GM19238 (cell line): ENCODE data around the gene TECPR2.
A peak's percentile ranks its signal among the peaks of the same experiment; 100 is the strongest.
"Not testable (repeated sequence)": the region's sequence is repeated elsewhere in the genome, so short reads cannot be mapped to it uniquely, and the experiment has no call there.

ENCODE experiments used
- DNase-seq: peaks from one replicate; pipeline ENCODE4 v3.0.0; 2011; ENCODE audit warnings: low spot score; ENCODE audit not compliant: insufficient read length

The TECPR2 gene

DNA sequence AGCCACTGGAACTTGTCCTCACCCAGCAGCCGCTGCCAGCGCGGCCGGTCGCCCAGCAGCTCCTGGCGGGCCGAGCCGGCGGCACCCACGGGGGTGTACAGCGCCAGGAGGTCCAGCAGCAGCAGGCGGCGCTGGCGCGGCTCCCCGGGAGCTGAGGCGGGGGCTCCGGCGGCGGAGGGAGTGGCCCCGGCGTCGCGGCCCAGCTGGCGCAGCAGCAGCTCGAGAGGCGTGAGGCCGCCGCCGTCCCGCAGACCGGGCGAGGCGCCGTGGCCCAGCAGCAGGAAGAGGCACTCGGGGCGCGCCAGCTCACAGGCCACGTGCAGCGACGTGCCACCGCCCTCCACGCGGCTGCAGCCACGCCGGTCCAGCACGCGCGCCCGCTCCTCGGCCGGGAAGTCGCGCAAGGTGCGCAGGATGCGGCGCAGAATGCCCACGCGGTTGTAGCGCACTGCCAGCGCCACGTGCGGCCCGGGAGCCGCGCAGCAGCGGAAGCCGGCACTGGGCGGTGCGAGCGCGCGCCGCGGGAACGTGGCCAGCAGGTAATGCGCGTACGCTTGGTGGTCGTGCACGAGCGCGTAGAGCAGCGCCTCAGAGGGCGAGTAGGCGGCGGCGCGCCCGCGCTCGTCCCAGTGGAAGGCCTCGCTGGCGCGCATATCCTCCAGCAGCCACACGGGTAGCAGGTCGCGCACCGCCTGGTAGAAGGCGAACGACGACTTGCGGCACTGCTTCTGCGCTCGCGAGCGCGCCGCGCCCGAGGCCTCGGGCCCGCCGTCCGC, 144.5 kb downstream of the TECPR2 start:
- DNase-seq = no peak

DNA sequence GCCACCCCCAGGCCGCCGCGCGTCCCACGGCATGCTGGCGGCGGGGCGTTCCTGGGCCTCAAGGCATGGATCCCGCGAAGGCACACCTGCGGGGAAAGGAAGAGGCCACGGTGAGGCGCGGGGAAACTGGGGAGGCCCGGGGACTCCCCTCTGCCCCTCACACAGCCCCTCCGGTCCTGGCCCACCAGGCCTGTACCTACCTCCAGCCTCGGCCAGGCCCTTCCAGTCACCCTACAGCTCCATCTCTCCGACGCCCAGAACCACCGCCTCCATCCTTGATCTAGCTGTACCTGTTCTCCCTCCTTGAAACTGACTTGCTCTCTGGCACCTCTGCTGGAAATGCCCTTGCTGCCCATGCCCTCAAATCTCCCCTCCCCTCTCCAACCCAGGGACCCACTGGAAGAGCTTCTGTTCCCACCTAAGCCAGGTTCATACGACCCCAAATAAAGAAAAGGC, 145.1 kb downstream of the TECPR2 start:
- no peak for DNase-seq

DNA sequence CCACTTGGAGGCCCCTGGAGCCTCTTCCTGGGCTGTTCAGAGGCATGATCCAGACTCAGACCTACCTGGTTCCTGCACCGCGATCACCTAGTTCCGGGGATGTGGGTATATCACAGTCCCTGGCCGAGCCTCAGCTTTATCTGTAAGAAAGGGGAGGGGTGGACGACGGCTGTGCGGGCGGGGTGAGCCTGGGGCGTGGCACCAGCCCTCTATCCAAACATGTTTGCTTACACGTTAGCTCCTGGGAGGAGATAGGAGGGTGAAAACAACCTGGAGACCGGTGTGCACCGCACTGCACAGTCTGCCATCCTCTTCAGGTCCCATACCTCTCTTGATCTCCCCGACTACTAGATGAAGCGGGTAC, 145.7 kb downstream of the TECPR2 start:
- DNase-seq = no peak

DNA sequence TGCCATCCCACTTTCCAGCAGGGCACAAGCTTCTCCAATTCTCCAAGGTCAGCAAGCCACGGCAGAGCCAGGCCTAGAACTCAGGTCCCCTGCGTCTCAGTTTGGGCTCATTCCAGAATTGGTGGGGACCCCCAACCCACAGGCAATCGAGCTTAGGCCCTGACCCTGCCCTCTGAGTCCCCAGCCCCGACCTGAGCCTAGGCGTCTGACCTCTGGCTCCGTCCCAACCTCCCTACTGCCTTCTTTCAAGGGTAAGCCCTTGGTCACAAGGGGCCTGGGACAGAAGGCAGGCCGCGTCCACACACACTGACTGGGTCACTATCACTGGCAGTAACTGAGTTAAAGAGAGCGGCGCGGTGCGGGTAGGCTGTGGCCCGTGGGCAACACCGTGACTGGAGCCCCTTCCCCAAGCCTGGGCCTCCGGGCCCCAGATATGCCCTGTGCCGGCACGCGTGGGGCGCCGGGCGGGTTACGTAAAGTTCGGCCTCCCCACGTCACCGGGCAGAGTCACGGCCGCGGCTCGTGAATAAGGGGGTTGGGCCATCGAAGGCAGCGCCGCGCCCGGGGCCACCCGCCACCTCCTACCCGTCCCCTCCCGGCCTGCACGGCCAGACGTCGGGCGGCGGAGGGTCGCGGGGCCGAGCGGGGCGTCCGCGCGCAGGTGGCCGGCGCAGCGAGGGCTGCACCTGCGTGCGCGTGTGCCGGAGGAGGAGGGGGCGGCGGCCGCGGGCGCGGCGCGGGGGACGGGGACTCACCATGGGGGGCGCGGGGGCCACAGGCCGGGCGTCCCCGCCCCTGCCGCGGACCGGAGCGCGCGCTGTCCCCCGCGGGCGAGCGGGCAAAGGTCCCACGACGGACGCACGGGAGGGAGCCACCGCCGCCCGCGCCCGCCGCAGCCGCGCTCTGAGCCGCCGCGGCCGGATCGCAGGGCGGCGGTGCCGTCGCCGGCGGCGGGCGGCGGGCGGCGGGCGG, 146.3 kb downstream of the TECPR2 start:
- DNase-seq = no peak

DNA sequence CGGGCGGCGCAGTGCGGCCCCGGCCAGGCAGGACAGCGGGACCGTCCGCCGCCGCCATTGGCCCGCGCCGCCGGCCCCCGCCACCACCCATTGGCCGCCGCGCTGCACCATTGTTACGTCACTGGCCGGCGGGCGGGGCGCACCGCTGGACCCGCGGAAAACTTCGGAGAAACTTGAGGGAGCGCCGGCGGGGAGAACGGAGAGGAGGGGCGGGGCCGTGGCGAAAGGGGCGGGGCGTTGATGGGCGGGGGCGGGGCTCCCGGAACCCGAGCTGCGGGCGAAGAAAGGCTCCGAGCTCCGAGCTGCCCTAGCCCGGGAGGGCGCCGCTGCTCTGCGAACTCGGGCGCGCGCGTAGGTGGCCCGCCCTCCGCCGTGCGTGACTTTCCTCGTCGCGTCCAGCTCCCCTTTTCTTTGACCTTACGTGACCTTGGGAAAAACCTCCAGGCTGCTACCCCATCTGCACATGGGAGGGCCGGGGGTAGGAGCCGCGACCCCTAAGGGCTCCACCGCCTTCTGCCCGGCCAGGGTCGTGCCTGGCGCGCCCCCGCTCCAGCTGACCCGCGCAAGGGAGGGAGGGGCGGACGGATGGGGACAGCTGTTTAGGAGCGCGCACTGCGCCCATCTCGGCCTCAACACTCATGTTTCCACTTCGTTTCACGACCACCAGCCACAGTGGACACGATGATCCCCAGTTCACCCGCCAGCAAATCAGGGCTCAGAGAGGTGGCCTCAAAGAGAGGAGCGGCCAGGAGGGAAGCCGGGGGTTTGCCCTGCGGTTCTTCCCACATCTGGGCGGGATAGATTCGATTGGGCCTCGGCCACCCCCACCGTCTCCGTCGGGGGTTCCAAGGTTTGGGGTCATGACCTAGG, 147.2 kb downstream of the TECPR2 start, which contains the start of gene ANKRD9:
Gene ANKRD9 (minus strand): TSS at position 31 of the 870 bp plus-strand sequence. CDS start 1,887 bp downstream, outside the sequence.
- peak; percentile 97 for DNase-seq

DNA sequence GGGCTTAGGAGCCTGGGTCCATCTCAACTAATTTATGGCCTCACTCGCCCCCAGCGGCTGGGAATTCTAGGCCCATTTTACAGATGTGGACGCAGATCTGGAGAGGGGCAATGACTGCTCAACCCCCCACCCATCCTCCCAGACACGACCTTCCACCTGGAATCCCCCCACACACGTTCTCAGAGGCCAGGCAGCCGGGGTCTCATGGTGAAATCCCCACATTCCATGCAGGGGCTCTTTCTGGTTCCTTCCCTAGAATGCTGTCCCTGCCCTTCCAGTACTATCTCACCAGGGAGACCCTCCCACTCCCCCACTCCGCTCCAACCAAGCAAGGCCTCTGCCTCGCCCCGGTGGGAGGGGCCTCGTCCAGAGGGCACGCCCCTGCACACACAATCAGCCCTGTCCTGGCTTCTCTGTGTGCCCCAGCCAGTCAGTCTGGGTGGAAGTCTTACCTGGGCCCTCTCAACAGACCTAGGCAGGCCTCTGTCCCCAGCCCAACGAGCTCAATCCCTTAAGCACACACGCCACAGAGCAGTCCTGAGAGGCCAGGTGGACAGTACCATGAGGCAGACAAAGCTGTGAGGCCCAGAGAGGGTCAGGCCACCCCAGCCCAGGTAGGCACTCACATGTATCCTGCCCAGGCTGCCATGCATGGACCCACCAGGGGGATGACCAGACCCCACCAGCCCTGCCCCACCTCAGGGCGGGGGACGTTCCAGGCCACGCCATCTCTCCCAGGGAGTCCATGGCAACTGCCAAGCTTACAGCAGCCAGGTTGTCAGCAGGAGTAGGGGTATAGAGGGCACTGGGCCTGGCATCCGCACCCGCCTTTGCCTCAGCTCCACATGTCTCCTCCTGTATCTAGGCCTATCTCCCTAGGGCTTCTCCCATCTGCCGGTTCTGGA, 148.1 kb downstream of the TECPR2 start:
- DNase-seq = no peak

DNA sequence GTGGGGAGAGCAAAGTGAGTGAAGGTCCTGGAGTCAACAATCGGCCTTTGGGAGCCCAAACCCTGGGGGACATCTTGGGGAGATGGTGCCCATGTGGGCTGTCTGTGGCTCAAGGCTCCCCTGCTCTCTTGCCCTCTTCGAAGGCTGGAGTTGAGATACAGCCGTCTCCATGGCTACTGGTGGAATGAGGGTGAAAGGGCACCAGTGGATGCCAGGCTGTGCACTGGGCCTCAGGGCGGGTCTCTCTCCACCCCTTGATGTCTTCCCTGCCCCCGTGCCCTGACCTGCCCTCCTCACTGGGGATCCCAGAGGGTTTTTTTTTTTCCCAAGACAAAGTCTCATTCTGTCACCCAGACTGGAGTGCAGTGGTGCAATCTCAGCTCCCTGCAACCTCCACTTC, 148.8 kb downstream of the TECPR2 start:
- DNase-seq = no peak

DNA sequence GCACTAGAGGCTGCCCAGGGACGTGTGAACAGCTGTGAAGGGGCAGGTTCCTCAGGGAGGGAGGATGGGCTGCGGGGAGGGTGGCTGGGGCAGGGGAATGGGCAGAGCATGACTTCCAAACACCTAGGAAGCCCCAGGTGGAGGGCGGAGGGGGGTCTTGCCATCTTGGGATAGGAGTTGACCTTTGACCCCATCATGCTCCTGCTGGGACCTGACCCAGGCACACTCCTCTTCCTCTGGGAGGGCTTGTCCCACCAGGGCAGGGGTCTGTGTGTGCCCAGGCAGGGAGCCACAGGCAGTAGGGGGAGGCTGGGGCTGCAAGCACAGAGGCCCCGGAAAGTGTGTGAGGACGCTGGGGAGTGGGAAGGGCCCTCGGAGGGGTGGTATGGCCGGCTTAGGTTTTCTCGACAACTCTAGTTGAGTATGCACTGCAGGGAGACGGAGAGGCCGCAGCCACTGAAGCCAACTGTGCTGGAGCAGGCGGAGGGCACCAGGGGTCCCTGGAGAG, 150.1 kb downstream of the TECPR2 start:
- no peak for DNase-seq

DNA sequence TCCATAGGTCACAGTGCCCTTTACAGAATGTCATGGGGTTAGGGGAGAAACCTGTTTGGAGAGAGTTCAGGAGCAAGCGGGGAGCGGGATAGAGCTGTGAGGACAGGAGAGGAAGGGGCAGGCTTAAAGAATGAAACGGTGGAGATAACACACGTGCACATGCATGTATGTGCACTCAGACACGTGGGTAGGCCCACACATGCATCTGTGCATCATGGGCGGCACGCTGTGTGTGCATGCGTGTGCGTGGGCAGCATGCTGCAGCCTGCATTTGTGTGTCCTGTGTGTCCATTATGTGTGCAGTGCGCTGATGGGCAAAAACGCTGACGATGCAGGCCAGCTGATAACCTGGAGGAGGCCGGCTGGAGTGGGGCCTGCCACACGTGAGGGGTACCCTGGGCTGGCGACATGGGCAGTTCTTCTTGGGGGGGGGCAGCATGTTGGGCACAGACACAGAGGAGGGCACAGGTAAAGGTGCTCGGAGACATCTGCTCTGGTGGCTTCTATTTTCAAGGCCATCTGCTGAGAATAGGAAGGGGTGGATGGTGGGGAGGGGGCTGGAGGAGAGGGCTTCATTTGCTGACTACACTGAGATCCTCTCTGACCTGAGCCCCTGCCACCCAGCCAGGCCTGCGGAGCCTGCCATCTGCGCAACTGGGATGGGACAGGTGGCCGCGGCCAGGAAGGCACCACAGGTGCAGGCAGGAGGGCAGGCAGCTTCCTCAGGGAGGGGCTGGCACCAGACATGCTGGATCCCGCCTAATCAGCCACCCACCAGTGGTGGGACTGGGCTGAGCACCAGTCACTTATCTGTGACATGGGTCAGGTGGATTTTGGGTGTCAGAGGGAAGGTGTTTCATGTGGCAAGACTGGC, 151.4 kb downstream of the TECPR2 start:
- DNase-seq = no peak

DNA sequence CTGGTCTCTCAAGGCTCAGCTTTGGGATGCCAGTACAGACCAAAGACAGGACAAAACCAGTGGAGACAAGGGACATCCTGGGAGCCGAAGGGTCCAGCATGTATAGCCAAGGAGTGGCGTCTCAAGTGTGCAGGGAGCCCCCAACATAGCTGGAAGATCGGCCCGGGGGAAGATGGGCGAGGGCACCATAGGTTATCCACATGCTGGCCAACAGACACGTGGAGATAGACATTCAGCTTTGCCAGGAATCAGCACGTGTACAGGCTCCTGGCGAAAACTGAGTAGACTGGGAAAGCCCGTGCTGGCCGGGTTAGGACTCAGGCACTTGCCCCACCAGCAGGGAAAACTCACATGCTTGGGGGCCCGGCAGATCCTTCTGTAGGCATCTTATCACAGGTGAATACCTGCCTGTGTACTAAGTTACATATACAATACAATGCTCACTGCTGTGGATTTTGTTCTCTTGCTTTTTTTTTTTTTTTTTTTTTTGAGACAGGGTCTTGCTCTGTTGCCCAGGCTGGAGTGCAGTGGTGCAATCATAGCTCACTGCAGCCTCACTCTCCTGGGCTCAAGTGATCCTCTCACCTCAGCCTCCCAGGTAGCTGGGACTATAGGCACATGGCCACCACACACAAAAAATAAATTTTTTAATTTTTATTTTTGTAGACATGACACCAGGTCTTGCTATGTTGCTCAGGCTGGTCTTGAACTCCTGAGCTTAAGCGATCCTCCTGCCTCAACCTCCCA, 152.4 kb downstream of the TECPR2 start:
- DNase-seq = no peak

DNA sequence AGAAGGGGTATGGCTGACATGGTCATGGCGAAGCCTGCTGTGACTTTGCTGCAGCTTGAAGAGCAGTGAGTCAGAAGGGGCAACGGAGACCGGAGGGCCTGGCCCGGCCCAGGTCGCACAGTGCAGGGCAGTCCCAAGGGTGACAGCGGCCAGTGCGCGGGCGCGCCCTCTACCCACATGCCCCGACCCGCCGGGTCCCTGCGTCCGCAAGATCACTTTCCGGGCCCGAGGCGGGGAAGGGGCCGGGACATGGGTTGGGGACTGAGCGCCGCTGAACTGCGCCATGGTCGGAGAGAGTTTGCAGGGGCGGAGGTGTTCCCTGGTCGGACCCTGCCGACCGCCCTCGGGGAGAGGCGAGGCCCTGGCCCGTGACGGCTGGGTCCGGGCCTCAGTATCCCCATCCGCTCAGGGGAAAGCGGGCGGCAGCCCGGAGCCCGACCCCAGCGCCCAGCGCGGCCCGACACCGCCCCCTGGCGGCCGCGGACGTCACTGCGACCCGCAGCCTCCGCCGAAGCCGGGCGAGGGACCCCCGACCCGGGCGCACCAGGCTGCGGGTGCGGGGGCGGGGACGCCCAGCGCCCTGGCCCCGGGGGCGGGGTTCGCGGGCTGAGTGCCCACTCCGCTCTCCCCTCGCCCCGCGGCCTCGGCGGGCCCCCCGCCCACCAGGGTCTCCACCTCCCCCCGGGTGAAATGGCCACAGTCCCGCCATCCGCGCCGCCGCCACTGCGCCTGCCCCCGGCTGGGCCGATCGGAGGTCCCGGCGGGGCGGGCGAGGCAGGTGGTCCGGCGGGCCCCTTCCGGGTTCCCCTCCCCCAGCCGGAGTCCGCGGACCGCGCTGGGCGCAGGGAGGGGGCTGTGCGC, 154.0 kb downstream of the TECPR2 start:
- DNase-seq = peak; percentile 89

DNA sequence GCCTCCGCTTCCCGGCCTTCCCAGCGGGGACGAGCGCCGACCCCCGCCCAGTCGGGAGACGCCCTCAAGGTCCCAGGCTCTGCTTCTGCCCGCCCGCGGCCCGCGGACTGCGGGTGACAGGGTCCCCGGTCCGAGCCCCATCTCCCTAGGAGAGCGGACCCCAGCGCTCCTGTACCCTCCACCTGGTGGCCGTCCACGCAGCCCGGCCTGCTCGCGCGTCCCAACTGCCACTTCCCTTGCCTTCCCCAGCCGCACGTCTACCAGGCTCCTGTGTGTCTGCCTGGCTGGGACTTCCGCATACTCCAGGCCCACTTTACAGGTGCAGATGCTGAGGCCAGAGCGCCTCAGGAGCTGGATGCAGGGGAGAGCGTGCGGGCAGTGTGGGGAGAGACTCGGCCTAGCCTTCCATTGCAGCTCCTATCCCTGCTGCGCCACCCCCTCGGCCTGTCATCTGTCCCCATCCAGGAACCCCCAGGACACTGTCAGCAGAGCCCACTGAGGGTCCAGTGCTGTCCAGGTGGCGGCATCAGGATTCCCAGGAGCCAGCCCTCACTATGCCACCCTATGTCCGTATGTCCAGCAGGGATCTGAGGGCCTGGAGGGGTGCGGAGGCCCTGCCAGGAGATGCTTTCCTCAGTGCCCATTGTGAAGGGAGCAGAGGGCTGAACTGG, 154.8 kb downstream of the TECPR2 start:
- no peak for DNase-seq

DNA sequence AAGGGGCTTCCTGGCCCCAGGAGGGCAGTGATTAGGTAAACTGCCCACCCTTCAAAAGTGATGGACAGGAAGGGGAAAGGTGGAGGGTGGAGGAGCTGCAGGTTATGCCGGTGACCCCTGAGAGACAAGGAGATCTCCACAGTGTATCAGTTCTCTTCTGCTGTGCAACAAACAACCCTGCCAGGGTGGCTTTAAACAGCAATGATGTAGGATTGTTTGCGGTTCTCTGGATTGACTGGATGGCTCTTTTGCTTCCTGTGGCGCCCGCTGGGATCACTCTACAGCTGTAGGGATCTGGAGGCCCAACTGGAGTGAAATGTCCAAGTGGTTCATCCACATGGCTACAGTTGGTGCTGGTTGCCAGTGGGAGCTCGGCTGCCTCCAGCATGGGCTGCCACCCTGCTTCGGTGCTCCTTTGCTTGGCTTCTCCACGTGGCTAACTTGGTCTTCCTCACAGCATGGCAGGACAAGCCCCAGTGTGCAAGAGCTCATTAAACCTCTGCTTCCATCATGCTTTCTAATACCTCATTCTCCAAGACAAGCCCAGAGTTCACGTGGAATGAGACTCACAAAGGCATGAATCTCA, 155.4 kb downstream of the TECPR2 start:
- no peak for DNase-seq

DNA sequence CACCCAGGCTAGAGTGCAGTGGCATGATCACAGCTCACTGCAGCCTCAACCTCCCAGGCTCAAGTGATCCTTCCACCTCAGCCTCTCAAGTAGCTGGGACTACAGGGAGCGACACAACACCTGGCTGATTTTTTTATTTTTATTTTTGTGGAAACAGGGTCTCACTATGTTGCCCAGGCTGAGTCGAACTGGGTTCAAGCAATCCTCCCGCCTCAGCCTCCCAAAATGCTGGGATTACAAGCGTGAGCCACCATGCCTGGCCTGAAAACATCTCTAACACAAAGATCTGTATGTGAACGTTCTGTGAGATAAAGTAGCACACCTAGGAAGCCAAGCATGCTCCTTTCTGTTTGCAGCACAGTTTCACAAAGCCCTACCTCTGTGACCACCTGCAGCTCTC, 157.0 kb downstream of the TECPR2 start:
- DNase-seq = not testable (repeated sequence)

DNA sequence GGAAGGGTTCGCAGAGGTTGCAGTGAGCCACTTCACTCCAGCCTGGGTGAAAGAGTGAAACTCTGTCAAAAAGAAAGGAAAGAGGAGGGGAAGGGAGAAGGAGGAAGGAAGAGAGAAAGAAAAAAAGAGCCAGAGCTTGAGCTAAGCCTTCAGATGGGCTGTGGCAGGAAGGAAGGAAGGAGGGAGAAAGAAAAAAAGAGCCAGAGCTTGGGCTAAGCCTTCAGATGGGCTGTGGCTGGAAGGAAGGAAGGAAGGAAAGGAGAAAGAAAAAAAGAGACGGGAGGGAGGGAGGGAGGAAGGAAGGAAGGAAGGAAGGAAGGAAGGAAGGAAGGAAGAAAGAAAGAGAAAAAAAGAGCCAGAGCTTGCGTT, 160.4 kb downstream of the TECPR2 start:
- DNase-seq = no peak
